Measurements from ENCODE around the gene ZNF516.

DNA sequence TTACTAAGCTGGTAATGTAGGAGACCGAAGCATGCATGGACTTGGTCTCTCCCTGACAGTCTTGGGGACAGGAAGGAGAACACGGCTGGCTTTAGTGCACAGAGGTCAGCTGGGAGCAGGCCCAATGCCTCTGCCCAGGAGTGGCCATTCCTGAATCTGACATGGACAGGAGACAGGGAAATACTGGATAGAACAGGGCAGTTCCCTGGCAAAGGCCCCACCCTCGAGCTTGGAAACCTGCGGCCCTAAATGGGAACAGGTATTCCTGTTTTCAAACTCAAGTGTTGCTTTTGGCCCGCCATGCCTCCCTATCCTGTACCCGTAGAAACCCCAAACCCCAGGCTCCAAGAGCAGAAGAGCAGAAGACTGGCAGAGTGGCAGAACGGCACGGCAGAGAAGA is 107.4 kb downstream of the ZNF516 start:
- TF ChIP-seq, protein P1, sequence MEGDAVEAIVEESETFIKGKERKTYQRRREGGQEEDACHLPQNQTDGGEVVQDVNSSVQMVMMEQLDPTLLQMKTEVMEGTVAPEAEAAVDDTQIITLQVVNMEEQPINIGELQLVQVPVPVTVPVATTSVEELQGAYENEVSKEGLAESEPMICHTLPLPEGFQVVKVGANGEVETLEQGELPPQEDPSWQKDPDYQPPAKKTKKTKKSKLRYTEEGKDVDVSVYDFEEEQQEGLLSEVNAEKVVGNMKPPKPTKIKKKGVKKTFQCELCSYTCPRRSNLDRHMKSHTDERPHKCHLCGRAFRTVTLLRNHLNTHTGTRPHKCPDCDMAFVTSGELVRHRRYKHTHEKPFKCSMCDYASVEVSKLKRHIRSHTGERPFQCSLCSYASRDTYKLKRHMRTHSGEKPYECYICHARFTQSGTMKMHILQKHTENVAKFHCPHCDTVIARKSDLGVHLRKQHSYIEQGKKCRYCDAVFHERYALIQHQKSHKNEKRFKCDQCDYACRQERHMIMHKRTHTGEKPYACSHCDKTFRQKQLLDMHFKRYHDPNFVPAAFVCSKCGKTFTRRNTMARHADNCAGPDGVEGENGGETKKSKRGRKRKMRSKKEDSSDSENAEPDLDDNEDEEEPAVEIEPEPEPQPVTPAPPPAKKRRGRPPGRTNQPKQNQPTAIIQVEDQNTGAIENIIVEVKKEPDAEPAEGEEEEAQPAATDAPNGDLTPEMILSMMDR (IDR thresholded peaks at IDR 0.05): no peak
- no peak for TF ChIP-seq POLR2AphosphoS5 (IDR thresholded peaks at IDR 0.05)
- TF ChIP-seq EP300 (IDR thresholded peaks at IDR 0.05): no peak
- no peak for TF ChIP-seq POLR2A (IDR thresholded peaks at IDR 0.05)
